CD4-positive, alpha-beta T cell treated with Interleukin-10 for 1 hour (primary cell): Measurements from ENCODE around the gene DNHD1.

Experiments
- DNase-seq: peaks from one replicate; pipeline ENCODE4 v3.0.0-alpha.2; 2020

Gene DNHD1

DNA sequence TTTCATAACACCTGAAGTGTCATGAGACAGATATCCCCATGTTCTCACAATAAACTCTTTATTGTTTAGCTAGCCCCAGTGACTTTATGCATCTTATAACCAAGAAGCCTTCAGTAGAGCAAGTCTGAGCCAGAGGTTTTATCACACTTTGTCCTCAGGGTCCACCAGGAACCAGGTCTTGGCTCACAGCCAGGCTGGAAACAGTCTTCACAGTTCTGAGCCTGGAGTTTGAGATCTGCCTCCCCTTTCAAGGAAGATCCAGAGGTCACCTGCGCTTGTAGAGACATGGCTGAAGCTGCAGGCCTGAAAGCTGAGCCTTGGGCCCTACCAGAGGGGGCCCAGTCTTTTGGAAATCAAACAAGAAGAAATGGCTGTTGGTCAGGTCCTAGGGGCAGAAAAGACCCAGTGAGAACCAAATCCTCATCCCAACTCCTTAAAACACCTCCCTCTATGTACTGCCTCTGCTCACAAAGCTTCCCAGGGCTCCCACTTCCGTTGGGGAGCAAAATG, 102.9 kb downstream of the DNHD1 start:
- no peak for DNase-seq

DNA sequence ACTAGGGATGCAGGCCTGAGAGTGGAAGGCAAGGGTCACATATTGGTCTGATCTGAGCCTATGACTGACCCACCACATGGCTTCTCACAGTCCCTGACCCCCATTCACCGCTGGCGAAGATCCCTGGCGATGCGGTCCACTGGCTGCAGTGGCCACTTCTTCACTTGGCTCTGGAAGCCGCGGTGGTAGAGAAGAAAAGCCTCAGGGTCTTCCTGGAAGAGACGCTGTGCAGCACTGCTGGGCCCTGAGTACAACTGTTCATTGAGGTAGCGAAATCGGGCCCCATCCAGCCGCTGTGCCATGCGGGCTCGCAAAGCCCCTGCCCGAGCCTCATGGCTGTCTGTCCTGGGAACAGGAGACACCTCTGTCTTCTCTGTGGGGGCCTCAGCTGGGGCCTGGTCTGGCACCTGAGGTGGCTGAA, 104.0 kb downstream of the DNHD1 start:
- DNase-seq, result no peak

DNA sequence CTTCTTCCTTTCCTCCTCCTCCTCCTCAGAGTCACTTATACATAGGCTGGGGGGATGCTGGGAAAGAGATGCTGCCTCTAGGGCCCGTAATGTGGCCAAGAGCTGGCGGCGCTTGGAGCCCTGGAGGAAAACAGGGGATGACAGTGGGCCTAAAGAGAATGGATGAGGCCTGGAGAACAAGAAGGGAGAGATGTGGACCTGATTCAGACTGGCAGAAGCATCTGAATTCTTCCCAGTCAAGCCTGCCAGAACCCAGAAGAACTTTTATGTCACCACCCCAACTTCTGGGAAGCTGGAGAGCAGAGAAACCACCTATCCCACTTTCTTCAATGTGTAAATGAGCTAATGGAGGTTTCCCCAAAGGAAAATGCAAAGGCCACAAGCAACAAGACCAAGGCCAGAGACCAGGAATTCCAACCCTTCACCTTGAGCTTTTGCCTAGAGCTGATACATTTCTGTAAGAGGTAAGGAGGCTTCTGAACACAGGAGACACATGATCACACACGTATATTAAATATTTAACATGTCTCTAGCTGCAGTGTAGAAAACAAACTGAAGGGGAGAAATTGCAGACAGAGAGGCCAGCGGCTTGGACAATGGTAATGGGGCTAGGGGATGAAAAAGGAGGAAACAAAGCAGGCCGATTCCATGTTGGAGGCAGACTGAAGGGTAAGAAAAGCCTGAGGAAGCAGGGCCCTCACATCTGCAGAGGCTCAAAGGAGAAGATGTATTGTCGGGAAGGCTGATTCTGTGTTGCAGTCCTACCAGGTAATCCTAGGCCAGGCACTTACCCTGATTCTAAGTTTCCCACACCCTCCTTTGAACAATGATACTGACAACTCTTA, 105.2 kb downstream of the DNHD1 start:
- no peak for DNase-seq

DNA sequence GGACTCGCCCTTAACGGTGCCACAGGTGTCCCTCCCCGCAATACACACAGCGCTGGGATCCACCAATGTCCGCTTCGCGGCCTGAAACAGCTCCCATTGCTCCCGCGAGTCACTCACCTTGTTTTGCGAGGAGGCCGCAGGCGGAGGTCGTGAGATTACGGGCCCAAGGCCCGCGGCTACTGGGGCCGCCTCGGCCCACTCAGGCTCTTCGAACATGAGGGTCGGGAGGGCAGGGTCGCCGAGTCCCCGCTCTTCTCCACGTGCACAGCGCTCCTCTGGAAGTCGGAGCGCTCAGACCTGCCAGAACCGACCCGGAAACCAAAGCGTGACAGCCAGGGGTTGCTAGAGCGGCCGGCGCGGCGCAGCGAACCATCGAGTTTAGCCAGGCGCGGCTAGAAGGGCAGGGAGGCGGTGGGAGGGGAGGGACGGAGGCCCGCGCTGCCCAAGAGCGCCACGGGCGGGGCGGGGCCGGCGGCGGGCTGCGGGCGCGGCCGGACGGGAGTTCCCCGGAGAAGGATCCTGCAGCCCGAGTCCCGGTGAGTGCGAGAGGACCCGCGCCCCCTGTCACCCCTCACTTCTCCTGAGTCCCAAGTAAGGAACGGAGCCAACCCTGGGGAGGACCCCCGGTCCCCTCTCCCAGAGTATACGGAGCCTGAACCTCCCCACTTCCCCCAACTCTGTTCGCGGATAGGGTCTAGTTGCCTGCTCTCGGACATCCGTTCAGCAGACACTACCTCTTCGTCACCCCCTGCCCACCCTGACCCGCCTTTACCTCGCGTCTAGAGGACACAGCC, 106.4 kb downstream of the DNHD1 start, which contains the start of the genes ILK and RRP8:
Gene ILK, plus strand, starts transcription at position 488 of the 794 bp plus-strand sequence. CDS start 498 bp downstream, outside the sequence.
Gene RRP8, minus strand, starts transcription at position 330 of the 794 bp plus-strand sequence. Its CDS starts 114 bp downstream, at position 216.
- DNase-seq, result peak; percentile 93

DNA sequence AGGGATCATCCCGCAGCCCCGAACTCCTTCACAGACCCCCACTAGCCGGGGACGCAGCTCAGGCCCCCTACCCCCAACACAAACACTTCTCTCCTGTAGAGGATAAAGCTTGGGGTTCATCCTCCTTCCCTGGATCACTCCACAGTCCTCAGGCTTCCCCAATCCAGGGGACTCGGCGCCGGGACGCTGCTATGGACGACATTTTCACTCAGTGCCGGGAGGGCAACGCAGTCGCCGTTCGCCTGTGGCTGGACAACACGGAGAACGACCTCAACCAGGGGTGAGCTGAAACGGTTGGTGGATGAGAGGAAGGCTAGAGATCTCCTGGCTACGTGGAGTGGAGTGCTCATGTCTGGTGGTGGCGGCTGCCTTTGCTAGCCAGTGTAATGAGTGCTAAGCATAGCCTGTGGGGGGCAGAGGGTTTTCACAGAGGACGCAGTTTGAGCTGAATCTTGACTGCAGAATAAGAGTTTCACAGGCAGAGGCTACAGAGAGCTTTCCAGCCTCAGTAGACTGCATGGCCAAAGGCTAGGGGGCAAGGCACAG, 107.1 kb downstream of the DNHD1 start:
- peak; percentile 72 for DNase-seq

DNA sequence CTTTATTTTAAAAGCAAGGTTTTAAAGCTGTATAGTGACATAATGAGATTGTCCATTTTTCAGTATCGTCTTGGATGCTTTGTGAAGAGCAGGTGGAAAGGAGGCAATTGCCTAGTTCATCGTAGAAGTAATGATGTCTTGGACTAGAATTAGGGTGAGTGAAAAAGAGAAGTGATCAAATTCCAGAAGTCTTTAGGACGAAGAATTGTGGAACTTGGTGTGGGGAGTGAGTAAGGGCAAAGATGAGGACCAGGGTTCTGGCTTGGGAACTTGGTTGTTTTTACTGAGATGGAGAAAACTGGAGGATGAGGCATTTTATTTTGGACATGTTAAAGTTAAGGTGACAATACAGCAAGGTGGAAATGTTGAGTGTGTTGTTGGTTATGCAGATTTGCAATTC, 107.7 kb downstream of the DNHD1 start:
- DNase-seq, result no peak

DNA sequence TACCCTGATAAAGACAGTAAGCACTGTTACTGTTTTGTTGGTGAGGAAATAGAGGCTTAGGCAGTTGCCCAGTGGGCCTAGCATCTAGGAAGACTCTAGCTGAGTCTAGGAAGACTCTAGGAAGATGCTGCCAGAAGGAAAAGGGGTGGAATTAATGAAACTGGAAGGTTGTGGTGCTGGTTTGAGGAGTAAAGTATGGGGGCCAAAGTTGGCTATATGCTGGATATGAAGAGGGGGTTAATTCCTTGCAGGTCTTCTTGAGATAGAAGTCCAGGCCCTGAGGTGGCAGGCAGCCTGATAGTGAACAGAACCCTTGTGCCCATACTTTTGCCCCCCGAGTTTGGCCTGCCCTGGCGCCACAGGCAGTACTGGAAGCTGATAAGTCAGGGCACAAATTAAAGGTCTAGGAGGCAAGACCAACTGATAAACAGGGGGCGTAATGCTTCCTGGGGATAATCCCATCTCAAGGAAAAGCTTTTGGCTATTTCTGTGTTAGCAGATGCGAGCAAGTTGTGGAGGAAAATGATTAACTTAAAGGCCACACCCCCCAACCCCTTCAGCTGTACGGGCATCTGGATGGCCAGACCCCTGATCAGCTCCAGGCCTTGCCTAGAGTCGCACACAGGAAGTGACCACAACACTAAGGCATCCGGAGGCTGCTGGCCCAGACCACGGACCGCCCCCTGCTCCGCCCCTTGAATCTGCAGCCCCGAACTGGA, 109.5 kb downstream of the DNHD1 start:
- DNase-seq, result peak; percentile 69

DNA sequence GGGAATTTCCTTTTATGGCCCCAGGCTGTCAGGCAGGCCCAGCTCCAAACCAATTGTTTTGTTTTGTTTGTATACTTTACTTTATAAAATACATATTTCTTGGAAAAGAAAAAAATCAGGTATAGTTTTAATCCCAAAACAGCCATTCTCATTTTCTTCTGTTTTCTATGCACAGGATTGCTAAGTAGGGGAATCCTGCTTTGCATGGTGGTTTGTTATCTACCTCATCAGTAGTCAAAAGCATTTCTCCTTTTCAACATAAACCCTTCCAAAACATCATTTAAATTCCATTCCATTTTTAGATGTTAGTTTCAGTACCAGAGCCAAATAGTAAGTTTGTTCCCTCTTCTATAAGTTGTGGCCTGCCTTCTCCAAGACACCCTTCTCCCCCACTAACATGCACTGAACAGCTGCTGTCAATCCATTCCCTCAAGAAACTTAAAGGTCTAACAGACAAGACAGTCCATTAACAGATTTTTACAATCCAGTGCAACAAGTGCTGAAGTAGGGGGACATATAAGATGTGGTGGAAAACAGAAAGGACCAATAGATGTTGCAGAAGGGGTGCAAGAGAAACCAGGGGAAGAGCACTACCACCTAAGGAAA, 110.2 kb downstream of the DNHD1 start:
- no peak for DNase-seq

DNA sequence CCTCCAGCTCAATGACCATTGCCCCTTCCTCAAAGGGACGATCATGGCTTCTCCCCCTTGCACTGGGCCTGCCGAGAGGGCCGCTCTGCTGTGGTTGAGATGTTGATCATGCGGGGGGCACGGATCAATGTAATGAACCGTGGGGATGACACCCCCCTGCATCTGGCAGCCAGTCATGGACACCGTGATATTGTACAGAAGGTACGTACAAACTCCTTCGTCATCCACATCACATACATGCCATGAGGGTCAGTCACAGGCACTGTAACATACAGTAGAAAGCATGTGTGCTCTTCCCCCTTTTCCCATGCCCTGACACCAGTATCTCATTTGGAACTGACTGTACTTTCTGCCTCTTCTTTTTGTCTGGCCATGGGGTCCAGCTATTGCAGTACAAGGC, 110.9 kb downstream of the DNHD1 start:
- no peak for DNase-seq

DNA sequence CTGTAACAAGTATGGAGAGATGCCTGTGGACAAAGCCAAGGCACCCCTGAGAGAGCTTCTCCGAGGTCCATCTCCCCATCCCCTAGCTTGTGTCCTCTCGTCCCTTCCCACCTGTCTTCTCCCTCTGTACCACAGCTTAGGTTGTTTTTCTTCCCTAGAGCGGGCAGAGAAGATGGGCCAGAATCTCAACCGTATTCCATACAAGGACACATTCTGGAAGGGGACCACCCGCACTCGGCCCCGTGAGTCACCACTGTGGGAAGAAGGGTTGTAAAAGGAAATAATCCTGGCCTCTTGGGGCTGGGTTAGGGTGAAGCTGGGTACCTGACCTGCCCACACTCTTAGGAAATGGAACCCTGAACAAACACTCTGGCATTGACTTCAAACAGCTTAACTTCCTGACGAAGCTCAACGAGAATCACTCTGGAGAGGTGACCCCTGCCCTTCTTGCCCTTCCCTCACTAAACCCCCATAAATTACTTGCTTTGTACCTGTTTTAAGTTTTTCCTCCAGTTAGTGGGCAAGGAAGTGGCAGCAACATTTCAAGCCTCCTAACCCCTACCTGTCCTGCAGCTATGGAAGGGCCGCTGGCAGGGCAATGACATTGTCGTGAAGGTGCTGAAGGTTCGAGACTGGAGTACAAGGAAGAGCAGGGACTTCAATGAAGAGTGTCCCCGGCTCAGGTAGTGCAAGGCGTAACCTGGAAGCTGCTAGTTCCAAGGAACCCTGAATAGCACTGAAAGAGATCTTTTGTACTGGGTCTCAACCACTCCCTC, 111.8 kb downstream of the DNHD1 start:
- no peak for DNase-seq

DNA sequence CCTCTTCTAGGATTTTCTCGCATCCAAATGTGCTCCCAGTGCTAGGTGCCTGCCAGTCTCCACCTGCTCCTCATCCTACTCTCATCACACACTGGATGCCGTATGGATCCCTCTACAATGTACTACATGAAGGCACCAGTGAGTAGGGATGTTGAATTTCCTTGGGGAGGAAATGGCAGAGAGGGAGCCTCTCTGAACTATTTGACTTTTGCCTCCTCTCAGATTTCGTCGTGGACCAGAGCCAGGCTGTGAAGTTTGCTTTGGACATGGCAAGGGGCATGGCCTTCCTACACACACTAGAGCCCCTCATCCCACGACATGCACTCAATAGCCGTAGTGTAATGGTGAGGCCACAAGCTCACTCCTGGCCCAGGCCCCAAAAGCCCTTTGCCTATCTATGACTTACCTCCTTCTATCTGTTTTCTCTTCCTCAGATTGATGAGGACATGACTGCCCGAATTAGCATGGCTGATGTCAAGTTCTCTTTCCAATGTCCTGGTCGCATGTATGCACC, 112.5 kb downstream of the DNHD1 start:
- DNase-seq, result no peak

DNA sequence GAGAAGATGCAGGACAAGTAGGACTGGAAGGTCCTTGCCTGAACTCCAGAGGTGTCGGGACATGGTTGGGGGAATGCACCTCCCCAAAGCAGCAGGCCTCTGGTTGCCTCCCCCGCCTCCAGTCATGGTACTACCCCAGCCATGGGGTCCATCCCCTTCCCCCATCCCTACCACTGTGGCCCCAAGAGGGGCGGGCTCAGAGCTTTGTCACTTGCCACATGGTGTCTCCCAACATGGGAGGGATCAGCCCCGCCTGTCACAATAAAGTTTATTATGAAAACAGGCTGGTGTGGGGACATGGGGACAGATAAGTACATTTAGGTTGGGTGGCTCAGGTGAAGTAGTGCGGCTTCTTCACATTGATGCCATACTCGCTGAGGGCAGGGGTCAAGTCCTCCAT, 113.5 kb downstream of the DNHD1 start:
- DNase-seq, result no peak

DNA sequence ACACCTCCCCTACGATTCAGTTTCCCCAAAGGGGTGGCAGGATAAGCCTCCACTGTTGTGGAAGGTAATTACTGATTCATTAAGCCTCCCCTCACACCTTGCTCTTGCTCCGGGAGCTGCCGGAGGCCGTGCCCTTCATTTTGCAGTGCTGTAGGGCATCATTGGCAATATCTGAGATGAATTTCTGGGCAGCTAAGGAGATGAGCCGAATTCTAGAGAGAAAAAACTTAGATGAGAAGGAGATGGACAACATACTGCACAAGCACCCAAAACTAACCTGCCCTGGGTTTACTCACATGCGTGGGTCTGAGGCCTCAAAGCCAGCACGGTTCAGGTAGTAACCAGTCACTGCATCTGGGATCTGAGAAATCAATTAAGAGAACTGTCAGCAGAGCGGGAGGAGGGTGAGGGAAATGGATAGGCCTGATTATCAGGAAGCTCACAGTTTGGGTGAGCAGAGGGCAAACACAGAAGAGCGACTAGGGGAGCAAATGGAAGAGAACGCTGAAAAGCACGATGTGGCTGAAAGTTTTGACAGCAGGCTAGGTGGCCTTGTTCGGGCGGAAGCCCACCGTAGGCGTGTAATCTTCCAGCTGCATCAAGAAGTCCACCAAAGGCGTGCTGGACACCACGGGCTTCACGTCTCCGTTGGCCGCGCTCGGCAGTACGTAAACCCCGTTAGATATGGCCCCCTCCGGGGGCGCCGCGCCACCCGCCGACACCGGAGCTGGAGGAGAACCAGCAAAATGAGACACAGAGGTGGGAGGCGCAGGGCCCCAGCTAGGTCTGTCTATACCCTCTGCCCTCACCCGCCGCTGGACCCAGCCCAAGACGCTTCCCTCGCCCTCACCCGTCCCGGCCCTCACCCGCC, 114.2 kb downstream of the DNHD1 start:
- DNase-seq, result peak; percentile 39

DNA sequence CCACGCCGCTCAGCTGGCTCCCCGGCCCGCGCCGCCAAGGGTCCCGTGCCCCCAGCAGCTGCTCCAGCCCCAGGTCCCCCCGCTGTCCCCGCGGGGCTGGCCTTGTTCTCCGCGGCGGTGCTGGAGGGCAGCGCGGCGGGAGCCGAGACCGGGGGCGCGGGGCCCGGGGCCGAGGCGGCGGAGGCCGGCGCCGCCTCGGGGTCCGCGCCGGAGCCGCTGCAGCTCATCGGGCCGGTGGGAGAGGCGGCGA, 114.8 kb downstream of the DNHD1 start:
- no peak for DNase-seq

DNA sequence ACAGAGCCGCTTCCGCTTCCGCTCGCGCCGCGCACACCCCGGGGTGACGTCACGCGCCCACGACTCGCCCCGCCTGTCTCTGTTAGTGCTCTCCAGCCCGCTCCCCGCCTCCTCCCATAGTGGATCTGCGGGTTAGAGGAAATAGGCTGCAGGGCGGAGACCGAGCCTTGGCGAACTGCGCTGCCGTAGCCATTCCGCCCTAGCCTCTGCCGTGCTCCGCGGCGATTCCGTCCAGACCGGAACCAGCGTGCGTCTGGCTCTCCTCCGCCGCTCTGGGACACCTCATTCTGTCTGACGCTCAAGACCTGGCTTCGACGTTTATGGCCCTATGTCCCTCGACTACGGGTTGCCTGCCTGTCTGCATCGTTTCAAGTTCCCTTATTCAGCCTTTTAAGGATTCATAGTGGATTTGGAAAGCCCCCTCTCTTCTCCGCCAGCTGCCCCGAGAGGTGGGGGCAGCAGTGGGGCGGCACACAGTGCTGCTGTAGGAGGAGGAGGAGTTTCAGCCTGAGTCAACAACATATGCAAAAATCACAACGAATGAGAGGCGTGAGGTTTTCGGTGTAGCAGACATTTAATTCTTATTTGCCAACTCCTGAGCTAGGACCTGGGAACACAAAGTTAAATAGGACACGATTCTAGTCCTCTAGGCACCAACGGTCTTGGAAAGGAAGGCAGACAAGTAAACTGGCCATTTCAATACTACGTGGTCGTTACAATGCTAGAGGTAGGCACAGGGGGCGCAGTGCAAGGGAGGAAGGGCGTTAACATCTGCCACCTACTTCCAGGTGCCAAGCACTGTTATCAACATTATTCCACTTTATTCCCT, 115.3 kb downstream of the DNHD1 start, which contains the start of gene TAF10:
Gene TAF10, minus strand, starts transcription at position 4 of the 829 bp plus-strand sequence. CDS start 27 bp downstream, outside the sequence.
- peak; percentile 96 for DNase-seq

DNA sequence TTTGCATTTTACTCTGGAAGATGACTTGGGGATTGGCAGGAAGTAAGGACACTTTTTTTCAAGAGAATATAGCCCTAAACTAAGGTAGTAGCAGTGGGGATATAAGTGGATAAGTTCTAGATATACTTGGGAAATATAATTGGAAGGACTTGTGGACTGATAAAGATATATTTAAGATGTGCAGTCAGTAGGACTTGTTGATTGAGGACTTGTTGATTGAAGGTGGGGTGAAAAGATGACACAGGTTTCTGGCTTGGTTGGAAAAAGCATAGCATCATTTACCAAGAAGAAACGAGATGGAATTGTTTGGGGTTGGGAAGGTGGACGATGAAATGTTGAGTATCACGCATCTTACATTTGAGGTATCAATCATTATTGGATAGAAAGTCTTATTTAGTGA, 116.4 kb downstream of the DNHD1 start:
- DNase-seq, result no peak

DNA sequence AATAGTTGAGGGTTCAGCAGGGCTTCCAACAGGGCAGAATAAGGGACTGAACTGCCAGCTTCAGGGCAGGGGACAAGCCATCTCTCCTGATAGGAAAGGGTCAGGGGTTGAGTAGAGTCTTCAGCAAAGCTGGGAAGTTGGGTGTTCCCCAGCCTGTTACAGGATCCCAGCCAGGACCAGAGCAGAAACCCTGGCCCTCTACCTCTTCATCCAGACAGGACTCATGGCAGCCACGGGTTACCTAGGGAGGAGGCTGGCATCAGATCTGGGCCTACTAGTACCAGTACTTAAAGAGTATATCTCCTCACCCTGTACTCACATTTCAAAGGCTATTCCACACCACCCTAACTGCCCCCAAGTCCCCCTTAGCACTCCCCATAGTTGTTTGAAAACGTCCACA, 117.4 kb downstream of the DNHD1 start:
- DNase-seq, result no peak

DNA sequence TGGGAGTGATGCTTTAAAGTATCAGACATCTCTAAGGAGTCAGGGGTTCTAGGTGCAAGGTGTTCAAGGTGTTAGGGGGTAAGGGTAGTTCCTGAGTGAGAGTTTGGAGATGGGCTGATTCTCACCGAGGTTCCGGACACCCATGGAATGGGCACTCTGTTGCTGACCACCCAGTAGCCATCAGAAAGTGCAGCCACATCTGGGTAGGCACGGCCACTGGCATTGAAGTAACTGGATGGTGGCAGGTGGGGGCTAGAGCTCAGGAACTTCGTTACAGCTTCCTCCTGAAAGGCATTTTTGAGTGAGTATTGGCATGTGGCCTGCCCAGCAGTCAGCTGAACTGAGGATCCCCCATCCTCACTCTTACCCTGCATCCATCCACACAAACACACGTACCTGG, 118.0 kb downstream of the DNHD1 start:
- DNase-seq, result no peak

DNA sequence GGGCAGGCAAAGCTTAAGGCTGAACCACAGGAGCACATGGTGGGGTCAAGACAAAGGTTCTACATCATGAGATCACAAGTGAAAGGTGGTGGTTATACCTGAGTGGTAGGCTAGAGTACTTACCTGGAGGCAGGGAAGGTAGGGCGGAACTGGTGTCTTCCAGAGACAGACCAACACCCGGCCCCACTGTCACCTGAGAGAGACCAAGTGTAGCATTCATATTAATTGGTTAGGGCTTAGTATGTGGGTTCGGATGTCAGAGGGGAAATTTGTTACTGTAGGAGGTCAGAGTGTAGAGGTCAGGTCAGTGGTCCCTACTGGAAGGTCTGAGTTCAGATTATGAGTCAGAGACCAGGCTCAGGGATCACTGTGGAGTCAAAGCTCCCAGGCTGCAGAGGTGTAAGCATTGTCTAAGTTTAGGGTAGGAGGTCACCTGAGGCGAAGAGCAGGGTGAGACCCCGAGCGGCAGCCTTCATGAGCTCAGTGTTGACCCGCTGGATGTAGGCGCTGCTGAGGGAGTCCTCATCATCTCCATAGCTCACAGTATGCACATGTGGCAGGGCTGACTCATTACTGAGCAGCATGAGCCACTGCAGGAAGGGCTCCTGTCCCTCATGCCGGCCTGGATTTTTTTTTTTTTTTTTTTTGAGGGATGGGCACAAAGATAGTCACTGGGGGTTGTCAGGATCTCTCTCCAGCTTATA, 119.0 kb downstream of the DNHD1 start:
- no peak for DNase-seq
